Naive B cell (primary cell): Measurements from ENCODE around the gene NME4. TPM values are rescaled to one million over a fixed set of nuclear protein-coding genes. Genes with fewer than 3 reads are reported as not detected.
"Not testable (repeated sequence)": the region's sequence is repeated elsewhere in the genome, so short reads cannot be mapped to it uniquely, and the experiment has no call there.

Source experiments
- ATAC-seq, 2 donors: fragments of 150-1000 bp; cut with Tn5 transposase; 2 replicates each; pipeline ENCODE4 v1.10.0; 2021; ENCODE audit warnings: low read depth in 2 of 2, mild to moderate bottlenecking in 2 of 2, moderate library complexity in 2 of 2
- DNase-seq: peaks from one replicate; pipeline ENCODE4 v3.0.0; 2022
- H3K27ac Mint-ChIP-seq, 6 donors: one replicate each; pipeline ENCODE4 v1.8.0; 2020 to 2022; ENCODE audit warnings: mild to moderate bottlenecking in 6 of 6, mixed read lengths in 6 of 6, moderate library complexity in 5 of 6, inconsistent platforms in 2 of 6
- H3K27me3 Mint-ChIP-seq, 3 donors: one replicate each; pipeline ENCODE4 v1.8.0; 2021 to 2022; ENCODE audit warnings: mixed read lengths in 3 of 3, mild to moderate bottlenecking in 1 of 3
- H3K36me3 Mint-ChIP-seq, 2 donors: one replicate each; pipeline ENCODE4 v1.8.0; 2020 to 2022; ENCODE audit warnings: mixed read lengths in 2 of 2, inconsistent platforms in 1 of 2, mild to moderate bottlenecking in 1 of 2
- H3K4me1 Mint-ChIP-seq, 3 donors: one replicate each; pipeline ENCODE4 v1.8.0; 2020 to 2022; ENCODE audit warnings: mixed read lengths in 3 of 3, inconsistent platforms in 1 of 3, mild to moderate bottlenecking in 1 of 3, moderate library complexity in 1 of 3
- H3K4me3 Mint-ChIP-seq, 8 donors: one replicate each; pipeline ENCODE4 v1.8.0; 2020 to 2022; ENCODE audit warnings: mild to moderate bottlenecking in 8 of 8, mixed read lengths in 8 of 8, moderate library complexity in 8 of 8, inconsistent platforms in 2 of 8
- H3K9me3 Mint-ChIP-seq, 7 donors: one replicate each; pipeline ENCODE4 v1.8.0; 2020 to 2022; ENCODE audit warnings: mixed read lengths in 7 of 7, mild to moderate bottlenecking in 5 of 7, inconsistent platforms in 2 of 7, moderate library complexity in 1 of 7
- polyA plus RNA-seq, 6 donors: library from polyadenylated mRNA; unstranded; fragments of 300-500 nt; fragmentation: Illumina TruSeq; gene quantifications; one replicate each; pipeline ENCODE4 v1.2.3, GENCODE V29; 2021; ENCODE audit warnings: low read depth in 6 of 6

NME4 gene
- polyA plus RNA-seq, 6 donors from 2014 or later = 56.9 to 104 (median 65.1) TPM

DNA sequence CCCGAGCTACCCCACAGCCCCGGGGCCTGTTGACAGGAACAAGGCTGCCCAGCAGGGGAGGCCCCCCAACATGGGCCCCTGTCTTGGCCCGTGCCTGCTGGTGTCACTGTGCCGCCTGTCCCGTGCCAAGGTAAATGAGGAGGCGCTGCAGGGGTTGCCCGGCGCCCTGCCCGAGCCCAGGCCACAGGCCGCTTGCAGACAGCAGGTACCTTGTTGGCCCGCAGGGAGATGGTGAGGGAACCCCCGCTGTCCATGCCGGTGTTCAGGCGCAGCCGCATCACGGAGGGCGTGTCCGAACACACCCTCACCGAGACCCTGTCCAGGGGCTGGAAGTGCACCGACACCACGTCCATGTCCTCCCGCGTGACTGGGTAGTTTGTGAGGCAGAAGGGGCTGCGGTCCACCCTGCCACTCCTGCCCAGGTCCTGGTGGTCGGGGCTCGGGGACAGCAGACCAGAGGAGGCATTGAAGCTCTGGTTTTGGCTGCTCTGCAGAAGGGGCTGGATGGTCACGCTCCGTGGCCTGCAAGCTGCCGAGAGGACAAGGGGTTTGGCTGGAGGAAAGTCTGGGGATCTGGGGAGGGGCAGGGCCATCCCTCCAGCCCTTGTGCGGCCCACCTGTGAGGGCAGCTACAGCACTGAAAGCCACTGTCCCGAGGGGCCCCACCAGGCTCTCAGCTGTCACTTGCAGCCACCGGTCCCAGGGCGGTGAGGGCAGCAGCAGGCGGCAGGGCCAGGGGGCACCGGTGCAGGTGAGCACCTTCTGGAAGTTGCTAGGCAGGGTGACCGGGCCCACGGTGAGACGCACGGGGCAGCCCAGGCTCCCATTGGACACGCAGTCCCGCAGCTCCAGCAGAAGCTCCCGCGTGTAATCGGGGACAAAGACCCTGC, 20.8 kb upstream of the NME4 start:
- H3K9me3 Mint-ChIP-seq = no peaks in the 10 kb centered on the region
- H3K4me3 Mint-ChIP-seq = no peak overlapping the region
- H3K27me3 Mint-ChIP-seq = no peaks in the 10 kb centered on the region

DNA sequence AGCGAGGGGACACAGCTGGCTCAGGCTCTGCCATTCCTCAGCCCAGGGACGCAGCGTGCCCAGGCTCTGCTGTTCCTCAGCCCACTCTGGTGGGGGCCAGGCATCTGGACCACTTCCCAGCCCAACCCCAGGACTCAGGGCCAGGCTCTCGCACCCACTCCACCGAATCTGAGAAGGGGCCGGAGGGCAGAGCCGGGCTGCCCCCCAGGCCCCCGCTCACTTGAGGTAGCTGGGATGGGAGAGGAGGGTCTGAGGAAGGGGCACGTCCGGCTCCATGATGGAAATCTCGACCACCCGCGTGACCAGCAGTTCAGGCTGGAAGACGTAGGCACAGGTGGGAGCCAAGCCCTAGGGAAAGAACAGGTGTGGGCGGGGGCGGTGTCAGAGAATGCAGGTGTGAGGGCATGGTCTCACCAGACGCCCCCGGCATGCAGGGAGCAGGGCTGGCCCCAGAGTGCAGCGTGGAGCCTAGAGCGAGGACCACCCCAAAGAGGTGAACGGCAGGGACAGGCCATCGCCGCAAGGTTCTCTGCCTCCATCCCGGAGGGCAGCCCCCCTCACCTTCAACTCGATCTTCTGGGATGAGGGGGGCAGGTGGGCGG, 20.1 kb upstream of the NME4 start:
- Mint-ChIP-seq H3K4me3 (no peak overlapping the region), H3K4me1 (peaks cover 5 to 12% (median 8%) of the 10 kb centered on the region in 3 donors), H3K36me3 (no peaks in the 10 kb centered on the region), H3K27ac (no peak overlapping the region), H3K27me3 (no peaks in the 10 kb centered on the region), H3K9me3 (no peaks in the 10 kb centered on the region)
- DNase-seq (no peak), ATAC-seq (no peak)

More for the DNA sequence above, 20.8 kb upstream of the NME4 start:
- Mint-ChIP-seq H3K4me1 (peaks cover 7 to 14% (median 8%) of the 10 kb centered on the region in 3 donors), H3K27ac (peak overlapping the region in 1 of 6 donors; percentile 27), H3K36me3 (no peaks in the 10 kb centered on the region)
- ATAC-seq = no peak
- no peak for DNase-seq

GRCh38 chr16:377419-377951, 19.5 kb upstream of the NME4 start:
- ATAC-seq (no peak), DNase-seq (no peak)
- Mint-ChIP-seq H3K9me3 (no peaks in the 10 kb centered on the region), H3K4me1 (peaks cover 3 to 12% (median 8%) of the 10 kb centered on the region in 3 donors), H3K36me3 (no peaks in the 10 kb centered on the region), H3K4me3 (no peak overlapping the region), H3K27me3 (no peaks in the 10 kb centered on the region), H3K27ac (no peak overlapping the region)

GRCh38 chr16:378113-378820, 18.7 kb upstream of the NME4 start:
- H3K27me3 Mint-ChIP-seq, H3K36me3 Mint-ChIP-seq, DNase-seq, H3K9me3 Mint-ChIP-seq, ATAC-seq: not testable (repeated sequence)
- Mint-ChIP-seq H3K27ac (peak overlapping the region in 1 of 6 donors; percentile 75), H3K4me3 (peak overlapping the region in 2 of 8 donors; percentile 25 to 44), H3K4me1 (peaks cover 5 to 18% (median 12%) of the 10 kb centered on the region in 3 donors)

DNA sequence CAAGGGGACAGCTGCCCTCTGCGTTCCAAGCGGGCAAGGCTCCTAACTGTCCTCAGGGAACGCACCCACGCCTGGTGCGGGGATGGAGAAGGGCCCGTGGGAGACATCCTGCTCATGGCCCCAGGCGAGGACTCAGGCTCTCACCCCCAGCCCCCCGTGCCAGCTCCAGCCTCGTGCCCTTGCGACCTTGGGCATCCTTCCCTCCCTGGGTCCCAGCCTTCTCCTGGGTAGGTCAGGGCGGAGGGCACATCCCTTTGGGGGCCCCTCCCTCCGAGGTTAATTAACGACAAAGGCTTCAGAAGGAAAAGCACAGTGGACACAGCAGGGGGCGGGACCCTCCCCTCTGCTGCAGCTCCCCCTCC, 18.2 kb upstream of the NME4 start:
- no peak overlapping the region for H3K27ac Mint-ChIP-seq
- peak overlapping the region in 2 of 8 donors; percentile 25 to 44 for H3K4me3 Mint-ChIP-seq
- no peaks in the 10 kb centered on the region for H3K27me3 Mint-ChIP-seq
- peaks cover 9 to 23% (median 17%) of the 10 kb centered on the region in 3 donors for H3K4me1 Mint-ChIP-seq
- no peak for ATAC-seq
- no peak for DNase-seq
- H3K36me3 Mint-ChIP-seq = no peaks in the 10 kb centered on the region
- H3K9me3 Mint-ChIP-seq = no peaks in the 10 kb centered on the region

DNA sequence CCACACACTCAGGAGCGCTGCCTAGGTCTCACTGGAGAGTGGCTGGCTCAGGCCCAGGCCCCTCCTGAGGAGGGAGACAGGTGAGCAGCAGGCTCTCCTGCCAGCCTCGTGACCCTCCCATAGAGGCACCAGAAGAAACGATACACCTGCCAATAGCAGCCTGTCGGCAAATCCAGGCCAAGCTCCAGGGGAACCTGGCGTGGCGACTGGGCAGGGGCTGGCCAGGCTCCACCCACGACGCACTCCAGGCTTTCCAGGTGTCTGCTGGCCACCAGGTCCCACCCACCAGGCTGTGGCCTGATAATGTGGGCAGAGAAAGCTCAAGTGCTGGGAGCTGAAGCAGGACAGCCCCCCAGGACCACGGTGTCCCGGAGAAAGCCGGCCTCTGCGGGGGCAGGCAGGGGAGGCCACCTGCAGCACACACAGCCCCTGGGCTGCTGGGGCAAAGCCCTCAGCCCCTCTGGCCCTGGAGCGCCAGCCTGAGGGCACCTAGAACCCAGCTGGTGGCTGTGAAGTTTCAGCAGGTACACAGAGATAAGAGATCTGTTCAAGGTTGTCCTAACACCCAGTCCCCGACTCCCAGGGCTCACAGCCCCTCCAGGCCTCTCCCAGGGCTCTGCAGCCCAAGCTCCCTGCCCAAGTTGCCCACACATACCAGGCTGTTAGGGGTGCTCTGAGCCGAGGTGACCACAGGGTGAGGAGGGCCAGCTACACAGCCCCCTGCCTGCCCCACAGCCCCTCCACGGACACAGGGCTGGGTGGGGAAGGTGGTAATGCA, 17.6 kb upstream of the NME4 start:
- Mint-ChIP-seq H3K27ac (peak overlapping the region in 2 of 6 donors; percentile 24 to 37), H3K9me3 (no peaks in the 10 kb centered on the region), H3K36me3 (no peaks in the 10 kb centered on the region), H3K4me1 (peaks cover 9 to 28% (median 23%) of the 10 kb centered on the region in 3 donors), H3K4me3 (peak overlapping the region in 4 of 8 donors; percentile 6 to 79 (median 78)), H3K27me3 (no peaks in the 10 kb centered on the region)
- DNase-seq = no peak
- no peak for ATAC-seq

- H3K36me3 Mint-ChIP-seq = no peaks in the 10 kb centered on the region
- no peaks in the 10 kb centered on the region for H3K9me3 Mint-ChIP-seq
- no peak for DNase-seq
- peak overlapping the region in 4 of 6 donors; percentile 22 to 79 (median 30) for H3K27ac Mint-ChIP-seq
- H3K4me1 Mint-ChIP-seq = peaks cover 9 to 32% (median 26%) of the 10 kb centered on the region in 3 donors
- ATAC-seq = no peak
- no peaks in the 10 kb centered on the region for H3K27me3 Mint-ChIP-seq
- H3K4me3 Mint-ChIP-seq = peak overlapping the region; percentile 55 to 89 (median 79)
Observed at GRCh38 chr16:379961-380761, 16.8 kb upstream of the NME4 start.

DNA sequence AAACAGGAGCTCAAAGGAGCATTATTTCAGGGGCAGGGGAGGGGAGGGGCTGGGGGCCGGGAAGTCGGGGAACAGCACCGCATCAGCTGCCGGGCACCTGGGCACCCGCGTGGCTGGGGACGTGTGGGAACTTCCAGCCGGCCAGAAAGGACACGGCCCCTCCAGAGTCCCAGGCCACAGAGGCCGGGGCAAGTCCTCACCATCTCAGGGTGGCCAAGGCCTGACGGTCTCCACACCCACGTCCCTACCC, 16.3 kb upstream of the NME4 start:
- H3K27me3 Mint-ChIP-seq = no peaks in the 10 kb centered on the region
- H3K36me3 Mint-ChIP-seq = no peaks in the 10 kb centered on the region
- ATAC-seq (no peak), DNase-seq (no peak)
- H3K27ac Mint-ChIP-seq = peak overlapping the region in 1 of 6 donors; percentile 89
- H3K4me3 Mint-ChIP-seq = peak overlapping the region; percentile 58 to 89 (median 79)
- peaks cover 9 to 32% (median 26%) of the 10 kb centered on the region in 3 donors for H3K4me1 Mint-ChIP-seq
- no peaks in the 10 kb centered on the region for H3K9me3 Mint-ChIP-seq

DNA sequence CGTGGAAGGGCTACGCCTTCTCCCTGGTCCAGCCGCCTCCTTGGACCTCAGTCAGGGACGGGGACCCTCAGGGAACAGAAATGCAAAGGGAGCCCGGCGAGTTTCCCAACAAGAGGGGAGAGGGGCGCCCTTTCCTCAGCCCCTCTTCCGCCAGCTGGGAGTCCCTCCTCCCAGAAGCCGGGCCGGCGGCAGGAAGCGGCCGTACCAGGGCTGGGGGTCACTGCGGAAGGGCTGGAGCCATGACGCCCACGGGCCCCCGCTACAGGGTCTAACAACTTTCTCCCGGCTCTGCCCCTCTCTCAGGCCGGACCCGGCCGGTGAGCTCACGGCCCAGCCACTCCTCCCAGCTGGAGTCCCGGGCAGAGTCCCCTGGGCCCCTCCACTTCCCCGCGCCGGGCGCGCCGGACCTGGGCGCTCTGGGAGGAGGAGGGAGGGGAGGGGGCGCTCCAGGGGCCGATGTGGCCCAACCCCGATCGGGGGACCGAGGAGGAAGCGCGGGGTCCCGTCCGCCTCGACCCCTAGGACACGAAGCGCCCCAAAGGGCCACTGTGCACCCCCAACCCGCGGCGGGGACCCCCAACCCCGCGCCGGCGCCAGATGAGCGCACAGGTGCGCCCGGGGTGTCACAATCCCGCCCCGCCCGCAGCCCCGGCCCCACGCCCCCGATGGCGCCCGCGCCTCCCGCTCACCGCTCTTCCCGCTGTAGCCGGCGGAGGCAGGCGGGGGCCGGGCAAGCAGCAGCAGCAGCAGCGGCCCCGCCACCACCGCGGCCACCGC, 15.8 kb upstream of the NME4 start:
- H3K27me3 Mint-ChIP-seq = no peaks in the 10 kb centered on the region
- no peaks in the 10 kb centered on the region for H3K9me3 Mint-ChIP-seq
- ATAC-seq (peak; percentile 14 to 25), DNase-seq (no peak)
- peak overlapping the region in 1 of 6 donors; percentile 89 for H3K27ac Mint-ChIP-seq
- H3K4me3 Mint-ChIP-seq = peak overlapping the region; percentile 52 to 88 (median 70)
- H3K4me1 Mint-ChIP-seq = peaks cover 10 to 33% (median 26%) of the 10 kb centered on the region in 3 donors
- H3K36me3 Mint-ChIP-seq = no peaks in the 10 kb centered on the region

- Mint-ChIP-seq H3K27me3 (no peaks in the 10 kb centered on the region), H3K27ac (peak within 1 kb of the TSS; percentile 67 to 98 (median 94)), H3K4me1 (peaks cover 12 to 35% (median 26%) of the 10 kb centered on the region in 3 donors), H3K4me3 (peak within 1 kb of the TSS; percentile 70 to 96 (median 96)), H3K9me3 (no peaks in the 10 kb centered on the region), H3K36me3 (no peaks in the 10 kb centered on the region)
- peak; percentile 73 for DNase-seq
- ATAC-seq = peak; percentile 46 to 60
Observed at GRCh38 chr16:381789-382717, 14.9 kb upstream of the NME4 start, which contains the start of gene PGAP6. PGAP6 (minus strand) TSS chr16:381978; CDS start chr16:381821, 157 bp downstream.
